ENCODE data around the gene PARVA.

DNA sequence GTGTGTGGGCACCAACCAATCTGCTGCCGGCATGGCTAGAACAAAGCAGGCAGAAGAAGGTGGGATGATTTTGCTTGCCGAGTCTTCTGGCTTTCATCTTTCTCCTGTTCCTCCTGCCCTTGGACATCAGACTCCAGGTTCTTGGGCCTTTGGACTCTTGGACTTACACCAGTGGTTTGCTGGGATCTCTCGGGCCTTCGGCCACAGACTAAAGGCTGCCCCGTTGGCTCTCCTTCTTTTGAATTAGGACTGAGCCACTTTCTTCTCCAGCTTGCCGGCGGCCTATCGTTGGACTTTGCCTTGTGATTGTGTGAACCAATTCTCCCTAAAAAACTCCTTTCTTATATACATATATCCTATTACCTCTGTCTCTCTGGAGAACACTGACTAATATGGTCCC, 168.8 kb downstream of the PARVA start:
- TF ChIP-seq, protein P1, sequence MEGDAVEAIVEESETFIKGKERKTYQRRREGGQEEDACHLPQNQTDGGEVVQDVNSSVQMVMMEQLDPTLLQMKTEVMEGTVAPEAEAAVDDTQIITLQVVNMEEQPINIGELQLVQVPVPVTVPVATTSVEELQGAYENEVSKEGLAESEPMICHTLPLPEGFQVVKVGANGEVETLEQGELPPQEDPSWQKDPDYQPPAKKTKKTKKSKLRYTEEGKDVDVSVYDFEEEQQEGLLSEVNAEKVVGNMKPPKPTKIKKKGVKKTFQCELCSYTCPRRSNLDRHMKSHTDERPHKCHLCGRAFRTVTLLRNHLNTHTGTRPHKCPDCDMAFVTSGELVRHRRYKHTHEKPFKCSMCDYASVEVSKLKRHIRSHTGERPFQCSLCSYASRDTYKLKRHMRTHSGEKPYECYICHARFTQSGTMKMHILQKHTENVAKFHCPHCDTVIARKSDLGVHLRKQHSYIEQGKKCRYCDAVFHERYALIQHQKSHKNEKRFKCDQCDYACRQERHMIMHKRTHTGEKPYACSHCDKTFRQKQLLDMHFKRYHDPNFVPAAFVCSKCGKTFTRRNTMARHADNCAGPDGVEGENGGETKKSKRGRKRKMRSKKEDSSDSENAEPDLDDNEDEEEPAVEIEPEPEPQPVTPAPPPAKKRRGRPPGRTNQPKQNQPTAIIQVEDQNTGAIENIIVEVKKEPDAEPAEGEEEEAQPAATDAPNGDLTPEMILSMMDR (IDR thresholded peaks at IDR 0.05; ENCODE audit: low read depth, low read length, missing input control): no peak
- no peak for TF ChIP-seq YY1 (IDR thresholded peaks at IDR 0.05)
- TF ChIP-seq, protein P2, sequence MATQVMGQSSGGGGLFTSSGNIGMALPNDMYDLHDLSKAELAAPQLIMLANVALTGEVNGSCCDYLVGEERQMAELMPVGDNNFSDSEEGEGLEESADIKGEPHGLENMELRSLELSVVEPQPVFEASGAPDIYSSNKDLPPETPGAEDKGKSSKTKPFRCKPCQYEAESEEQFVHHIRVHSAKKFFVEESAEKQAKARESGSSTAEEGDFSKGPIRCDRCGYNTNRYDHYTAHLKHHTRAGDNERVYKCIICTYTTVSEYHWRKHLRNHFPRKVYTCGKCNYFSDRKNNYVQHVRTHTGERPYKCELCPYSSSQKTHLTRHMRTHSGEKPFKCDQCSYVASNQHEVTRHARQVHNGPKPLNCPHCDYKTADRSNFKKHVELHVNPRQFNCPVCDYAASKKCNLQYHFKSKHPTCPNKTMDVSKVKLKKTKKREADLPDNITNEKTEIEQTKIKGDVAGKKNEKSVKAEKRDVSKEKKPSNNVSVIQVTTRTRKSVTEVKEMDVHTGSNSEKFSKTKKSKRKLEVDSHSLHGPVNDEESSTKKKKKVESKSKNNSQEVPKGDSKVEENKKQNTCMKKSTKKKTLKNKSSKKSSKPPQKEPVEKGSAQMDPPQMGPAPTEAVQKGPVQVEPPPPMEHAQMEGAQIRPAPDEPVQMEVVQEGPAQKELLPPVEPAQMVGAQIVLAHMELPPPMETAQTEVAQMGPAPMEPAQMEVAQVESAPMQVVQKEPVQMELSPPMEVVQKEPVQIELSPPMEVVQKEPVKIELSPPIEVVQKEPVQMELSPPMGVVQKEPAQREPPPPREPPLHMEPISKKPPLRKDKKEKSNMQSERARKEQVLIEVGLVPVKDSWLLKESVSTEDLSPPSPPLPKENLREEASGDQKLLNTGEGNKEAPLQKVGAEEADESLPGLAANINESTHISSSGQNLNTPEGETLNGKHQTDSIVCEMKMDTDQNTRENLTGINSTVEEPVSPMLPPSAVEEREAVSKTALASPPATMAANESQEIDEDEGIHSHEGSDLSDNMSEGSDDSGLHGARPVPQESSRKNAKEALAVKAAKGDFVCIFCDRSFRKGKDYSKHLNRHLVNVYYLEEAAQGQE (IDR thresholded peaks at IDR 0.05): no peak
- TF ChIP-seq, protein P3, sequence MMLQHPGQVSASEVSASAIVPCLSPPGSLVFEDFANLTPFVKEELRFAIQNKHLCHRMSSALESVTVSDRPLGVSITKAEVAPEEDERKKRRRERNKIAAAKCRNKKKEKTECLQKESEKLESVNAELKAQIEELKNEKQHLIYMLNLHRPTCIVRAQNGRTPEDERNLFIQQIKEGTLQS (IDR thresholded peaks at IDR 0.05): no peak
- no peak for TF ChIP-seq TAF1 (conservative IDR thresholded peaks at IDR 0.05)
- no peak for TF ChIP-seq GABPA (IDR thresholded peaks at IDR 0.05 in 1 of 2, conservative IDR thresholded peaks at IDR 0.05 in 1 of 2)
- TF ChIP-seq, protein P4, sequence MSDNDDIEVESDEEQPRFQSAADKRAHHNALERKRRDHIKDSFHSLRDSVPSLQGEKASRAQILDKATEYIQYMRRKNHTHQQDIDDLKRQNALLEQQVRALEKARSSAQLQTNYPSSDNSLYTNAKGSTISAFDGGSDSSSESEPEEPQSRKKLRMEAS (IDR thresholded peaks at IDR 0.05): no peak
- no peak for TF ChIP-seq NR2F2 (IDR thresholded peaks at IDR 0.05)

Measured in liver (tissue), 3 donors.